ENCODE results near the gene ZNF804A.

Gene ZNF804A

DNA sequence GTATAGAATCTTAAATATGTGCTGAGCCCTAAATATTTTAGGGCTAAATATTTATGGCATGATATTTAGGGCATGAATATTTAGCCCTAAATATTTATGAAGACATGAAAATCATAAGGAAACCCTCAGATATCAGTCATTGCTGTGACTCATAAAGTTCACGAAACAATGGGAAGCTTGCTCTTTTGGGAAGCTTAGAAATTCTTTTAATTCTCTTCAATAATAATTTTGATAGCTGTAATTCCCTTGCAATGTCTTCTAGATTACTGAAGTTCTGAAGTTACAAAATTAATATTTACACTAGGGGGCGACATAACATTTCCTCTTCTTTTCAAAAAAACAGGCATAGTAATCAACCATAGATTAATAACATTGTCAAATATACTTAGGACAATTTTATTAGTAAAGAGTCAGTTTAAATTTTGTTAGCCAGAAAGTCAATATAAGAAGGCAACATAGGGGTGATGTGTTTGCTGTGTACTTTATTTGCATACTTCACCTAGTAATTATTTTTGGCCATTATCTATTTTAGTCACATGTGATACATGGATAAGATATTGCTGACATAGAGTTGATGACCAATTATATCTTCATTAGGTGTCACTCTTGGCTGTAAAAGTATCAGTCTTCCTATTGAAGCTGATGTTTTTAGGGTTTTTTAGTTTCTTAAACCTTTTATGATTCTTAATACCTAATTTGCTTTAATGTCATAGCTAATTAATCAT lies 13.2 kb downstream of the ZNF804A start:
- DNase-seq (ENCODE audit: low read depth): peak; percentile 17

DNA sequence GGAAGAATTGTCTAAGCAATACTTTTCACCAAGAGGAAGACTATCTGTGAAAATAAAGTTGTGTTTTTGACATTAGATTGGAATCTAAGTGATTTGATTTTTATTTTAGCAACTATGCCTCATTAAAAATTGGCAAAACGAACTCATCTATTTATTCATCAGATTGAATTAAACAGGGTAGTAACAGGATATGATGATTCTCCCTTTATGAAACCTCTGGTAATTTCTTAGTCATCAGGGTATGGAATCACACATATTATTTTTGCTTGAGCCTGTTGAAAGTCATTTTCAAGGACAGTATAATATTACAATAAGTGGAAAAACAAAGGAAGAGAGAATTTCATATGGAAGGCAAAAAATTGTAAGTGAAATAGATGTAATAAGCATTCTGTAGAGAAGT lies 22.0 kb downstream of the ZNF804A start:
- DNase-seq (ENCODE audit: low read depth): peak; percentile 6

DNA sequence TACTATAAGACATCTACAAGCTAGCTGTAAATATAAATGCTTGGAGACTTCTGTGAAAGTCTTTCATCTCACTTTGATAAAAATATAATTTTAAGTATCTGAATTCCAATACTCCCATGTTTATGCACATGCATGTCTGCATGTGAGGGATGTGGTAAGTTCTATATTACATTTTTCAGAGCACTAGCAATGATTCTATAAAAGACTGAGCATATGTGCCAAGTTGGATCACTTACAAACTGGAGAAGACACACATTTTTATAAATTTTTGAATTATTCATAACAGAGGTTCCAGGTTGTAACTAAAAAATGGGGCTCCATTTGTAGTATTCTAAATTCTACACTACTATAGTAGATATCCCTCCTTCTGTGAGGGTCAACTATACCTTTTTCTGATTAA lies 26.0 kb downstream of the ZNF804A start:
- no peak for DNase-seq (ENCODE audit: low read depth)

DNA sequence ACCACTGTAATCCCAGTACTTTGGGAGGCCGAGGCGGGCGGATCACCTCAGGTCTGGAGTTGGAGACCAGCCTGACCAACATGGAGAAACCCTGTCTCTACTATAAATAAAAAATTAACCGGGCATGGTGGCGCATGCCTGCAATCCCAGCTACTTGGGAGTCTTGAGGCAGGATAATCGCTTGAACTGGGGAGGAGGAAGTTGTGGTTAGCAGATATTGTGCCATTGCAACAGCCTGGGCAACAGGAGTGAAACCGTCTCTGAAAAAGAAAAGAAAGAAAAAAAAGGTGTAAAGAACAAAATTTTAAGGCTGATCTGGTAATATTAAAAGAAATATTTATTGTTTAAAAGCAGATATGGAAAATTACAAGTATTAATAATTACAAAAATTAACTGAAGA lies 29.7 kb downstream of the ZNF804A start:
- DNase-seq (ENCODE audit: low read depth): no peak

GRCh38 chr2:184633726-184634125 lies 35.4 kb downstream of the ZNF804A start:
- no peak for DNase-seq (ENCODE audit: low read depth)

DNA sequence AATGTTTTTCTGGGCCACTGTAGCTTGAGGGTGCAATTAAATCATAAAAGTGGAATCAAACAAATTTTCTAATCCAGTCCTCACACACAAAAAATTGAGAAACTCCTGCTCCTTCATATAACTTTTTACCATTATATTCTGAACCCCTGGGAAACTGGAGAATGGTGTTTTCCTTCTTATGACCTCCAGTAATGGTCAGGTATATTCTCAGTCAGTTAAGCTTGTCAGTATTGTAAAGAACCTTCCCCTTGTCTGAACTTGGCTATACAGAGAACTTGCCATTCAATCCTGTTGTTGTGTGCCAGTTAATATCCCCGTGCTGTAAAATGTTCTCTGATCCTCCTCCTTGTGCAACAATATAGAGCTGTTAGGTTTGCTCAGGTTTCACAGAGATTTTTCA lies 39.5 kb downstream of the ZNF804A start:
- DNase-seq (ENCODE audit: low read depth): no peak

DNA sequence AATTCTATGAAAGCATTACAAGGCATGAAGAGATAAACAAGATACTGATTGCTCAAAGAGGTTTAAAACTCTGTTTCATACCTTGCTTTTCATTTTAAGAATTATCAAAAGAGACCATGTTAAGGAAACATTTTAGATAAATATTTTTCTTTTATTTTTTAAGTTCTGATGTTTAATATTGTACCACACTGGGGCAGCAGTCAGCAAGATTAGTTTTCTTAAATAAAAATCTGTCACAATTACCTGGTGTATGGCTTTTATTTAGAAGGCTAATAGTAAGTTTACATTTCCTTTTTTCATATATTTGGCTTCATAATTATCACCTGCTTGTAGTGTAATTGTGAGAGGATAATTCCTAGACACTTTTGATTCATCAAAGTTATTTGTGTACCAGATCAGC lies 46.4 kb downstream of the ZNF804A start:
- DNase-seq (ENCODE audit: low read depth): peak; percentile 3

DNA sequence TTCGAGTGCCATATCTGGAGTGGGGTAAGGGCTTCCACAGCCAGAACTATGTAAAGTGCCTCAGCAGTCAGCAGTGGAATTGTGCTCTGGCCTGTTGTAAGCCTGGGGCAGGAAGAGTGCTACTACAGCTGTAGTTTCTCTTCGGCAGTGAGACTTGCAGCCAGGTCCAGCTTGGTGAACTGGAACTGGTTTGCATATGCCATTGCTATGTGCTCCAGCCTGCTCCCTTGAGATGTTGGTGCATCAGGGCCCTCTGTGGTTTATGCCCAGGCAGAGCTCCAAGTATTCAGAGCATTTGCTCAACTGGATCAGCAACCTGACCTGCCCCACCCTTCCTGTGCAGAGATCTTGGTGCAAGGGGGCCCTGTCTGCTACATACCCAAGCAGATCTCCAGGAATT lies 47.8 kb downstream of the ZNF804A start:
- DNase-seq (ENCODE audit: low read depth): peak; percentile 78

- DNase-seq (ENCODE audit: low read depth): no peak
These were observed 48.3 kb downstream of the ZNF804A start for GRCh38 chr2:184646593-184646992.

DNA sequence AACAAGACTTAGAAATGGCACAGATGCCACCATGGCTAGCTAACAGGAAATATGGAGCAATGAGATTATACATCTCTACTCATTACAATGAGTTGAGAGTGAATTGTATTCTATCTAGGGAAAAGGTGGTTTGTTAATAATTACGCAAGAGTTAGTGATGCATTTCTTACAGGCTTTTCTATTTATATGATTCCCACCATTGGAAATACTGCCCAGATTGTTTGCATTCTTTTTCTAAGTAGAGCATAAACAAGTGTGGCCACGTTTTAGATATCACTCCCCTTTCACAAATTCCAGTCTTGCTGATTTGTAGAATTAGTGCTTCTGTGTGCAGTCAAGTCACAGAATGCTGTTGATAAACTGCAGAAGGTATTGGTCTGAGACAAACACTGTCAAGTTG lies 56.6 kb downstream of the ZNF804A start:
- peak; percentile 78 for DNase-seq (ENCODE audit: low read depth)

GRCh38 chr2:184677171-184677570 lies 78.8 kb downstream of the ZNF804A start:
- DNase-seq (ENCODE audit: low read depth): no peak

DNA sequence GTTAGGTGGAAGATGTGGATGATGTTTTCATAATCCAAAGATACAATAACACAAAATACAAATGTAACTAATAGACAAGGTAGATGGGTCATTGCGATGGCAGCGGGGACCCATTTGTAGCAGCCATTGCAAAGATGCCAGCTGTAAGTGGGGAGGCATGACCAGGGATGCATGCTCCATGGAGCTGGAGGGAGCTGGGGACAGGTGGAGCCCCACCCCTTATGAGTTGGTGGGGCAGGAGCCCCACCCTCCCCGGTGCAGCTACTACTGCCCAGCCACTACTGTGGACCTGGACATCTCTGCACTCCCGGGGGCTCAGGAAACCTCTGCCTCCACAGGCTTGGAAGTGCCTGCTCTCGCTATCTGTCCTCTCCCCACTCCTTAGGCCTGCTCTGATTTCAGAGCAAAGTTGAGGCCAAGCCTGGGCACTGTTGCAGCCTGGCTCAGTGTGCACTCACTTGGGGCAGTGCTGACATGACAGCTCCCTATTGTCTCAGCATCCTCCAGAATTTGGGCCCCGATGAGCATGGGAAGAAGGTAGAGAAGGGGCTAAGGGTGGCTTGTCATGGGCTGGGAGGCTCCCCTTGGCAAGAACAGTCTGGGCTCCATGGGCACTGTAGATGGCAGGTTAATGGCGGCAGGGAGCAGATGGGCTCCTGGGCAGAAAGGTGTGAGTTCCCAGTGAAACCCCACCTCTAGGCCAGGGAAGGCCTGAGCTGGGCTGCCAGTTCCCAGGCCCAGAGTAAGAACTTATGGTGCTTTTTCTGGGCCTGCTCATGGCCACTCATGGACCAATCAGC lies 81.1 kb downstream of the ZNF804A start:
- no peak for DNase-seq (ENCODE audit: low read depth)

DNA sequence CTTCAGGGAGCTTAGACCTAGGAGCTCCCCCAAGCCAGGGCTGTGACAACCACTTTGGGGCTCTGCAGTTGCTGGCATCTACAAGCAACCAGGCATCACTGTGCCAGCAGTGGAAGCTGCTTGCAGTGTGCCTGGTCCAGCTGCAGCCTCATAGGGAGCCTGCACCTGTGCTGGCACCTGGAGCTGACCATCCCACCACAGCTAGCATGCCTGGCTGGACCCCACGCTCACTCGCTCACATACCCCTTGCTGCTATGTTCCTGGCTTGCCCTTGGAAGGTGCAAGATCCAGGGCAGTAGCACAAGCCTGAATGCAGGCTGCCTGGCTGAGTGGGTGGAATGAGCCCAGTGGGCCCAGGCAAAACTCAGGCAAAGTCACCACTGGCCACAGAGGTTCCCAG lies 82.5 kb downstream of the ZNF804A start:
- DNase-seq (ENCODE audit: low read depth): no peak

DNA sequence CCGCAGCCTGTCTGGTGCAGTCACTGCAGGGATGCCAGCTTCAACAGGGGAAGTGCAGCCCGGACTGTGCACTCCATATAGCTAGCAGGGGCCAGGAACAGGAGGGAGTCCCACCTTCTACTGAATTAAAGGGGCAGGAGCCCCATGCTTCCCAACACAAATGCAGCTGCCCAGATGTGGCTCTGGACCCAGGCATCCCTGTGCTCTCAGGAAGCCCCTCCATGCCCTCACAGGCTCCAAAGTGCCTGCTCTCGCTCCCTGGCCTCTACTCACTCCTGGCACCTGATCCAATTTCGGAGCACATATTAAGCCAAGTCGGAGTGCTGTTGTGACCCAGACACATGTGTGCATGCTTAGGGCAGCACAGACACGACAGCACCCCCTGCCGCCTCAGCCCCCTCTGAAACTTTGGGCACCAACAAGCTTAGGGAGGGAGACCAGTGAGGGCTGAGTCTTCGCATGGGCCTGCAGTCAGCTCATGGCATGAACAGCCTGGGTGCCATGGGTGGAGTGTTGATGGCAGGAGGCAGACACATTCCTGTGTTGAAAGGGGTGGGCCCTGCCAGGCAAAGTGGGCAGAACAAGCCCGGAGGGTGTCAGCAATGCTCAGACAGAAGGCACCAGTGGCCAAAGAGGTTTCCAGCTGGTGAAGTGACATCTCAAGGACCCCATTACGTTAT lies 83.5 kb downstream of the ZNF804A start:
- DNase-seq (ENCODE audit: low read depth): no peak

- DNase-seq (ENCODE audit: low read depth): no peak
These were observed 85.6 kb downstream of the ZNF804A start for GRCh38 chr2:184683911-184684310.

DNA sequence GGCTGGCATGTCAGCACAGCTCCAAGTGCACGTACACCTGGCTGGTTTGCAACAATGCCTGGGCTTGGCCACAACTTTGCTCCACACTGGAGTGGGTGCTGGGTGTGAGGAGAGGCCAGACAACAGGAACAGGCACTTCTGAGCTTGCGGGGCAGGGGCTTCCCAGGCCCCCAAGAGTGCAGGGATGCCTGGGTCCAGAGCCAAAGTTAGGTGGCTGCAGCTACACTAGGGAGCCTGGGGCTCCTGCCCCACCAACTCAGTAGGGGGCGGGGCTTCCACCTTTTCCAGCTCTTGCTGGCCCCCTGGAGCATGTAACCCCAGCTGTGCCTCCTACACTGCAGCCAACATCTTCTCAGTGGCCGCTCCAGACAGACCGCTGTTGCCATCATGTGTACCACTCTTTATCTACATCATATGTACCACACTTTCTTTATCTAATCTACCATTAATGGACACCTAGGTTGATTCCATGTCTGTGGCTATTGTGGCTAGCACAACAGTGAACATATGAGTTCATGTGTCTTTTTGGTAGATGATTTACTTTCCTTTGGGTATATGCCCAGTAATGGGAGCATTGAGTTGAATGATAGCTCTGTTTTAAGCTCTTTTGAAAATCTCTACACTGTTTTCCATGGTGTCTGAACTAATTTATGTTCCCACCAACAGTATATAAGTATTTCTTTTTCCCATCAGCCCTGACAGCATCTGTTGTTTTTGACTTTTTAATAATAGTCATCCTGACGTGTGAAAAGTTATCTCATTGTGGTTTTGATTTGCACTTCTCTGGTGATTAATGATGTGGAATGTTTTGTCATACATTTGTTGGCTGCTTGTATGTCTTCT lies 87.9 kb downstream of the ZNF804A start:
- no peak for DNase-seq (ENCODE audit: low read depth)

DNA sequence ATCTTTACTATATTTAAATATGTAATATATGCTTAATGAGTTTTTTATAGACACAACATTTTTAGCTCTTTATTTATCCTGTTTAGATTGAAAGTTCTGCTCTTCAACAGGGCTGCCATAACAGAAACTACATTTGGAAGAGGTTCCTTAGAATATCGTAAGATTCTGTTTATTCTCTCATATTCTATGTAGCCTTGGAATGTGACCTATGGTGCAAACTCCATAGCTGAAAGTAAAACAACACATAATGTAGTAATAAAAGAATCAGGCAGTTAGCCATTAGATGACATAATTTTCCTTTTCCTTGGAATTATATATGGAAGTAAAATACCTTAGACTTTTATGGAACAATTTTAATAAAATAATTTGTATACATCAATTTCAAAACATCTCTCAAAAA lies 91.3 kb downstream of the ZNF804A start:
- peak; percentile 5 for DNase-seq (ENCODE audit: low read depth)

GRCh38 chr2:184692141-184692734 lies 93.9 kb downstream of the ZNF804A start:
- peak; percentile 83 for DNase-seq (ENCODE audit: low read depth)

DNA sequence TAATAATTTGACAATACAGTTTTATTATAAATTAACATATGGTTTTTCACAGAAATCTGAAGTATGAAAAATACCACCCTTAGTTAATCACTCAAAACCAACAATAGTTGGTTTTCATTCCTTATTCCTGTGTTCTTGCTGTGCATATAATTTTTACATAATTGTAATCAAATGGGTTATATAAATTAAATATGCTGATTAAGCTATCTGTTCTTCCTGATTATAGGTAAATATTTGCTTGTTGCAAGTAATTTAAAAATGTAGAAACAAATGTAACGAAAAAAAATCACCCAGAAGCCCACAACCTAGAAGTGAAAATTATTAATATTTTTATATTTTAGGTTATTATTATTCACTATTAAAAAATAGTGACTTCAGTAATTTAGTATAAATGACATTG lies 98.3 kb downstream of the ZNF804A start:
- DNase-seq (ENCODE audit: low read depth): no peak

GRCh38 chr2:184698476-184698875 lies 100.1 kb downstream of the ZNF804A start:
- DNase-seq (ENCODE audit: low read depth): no peak

DNA sequence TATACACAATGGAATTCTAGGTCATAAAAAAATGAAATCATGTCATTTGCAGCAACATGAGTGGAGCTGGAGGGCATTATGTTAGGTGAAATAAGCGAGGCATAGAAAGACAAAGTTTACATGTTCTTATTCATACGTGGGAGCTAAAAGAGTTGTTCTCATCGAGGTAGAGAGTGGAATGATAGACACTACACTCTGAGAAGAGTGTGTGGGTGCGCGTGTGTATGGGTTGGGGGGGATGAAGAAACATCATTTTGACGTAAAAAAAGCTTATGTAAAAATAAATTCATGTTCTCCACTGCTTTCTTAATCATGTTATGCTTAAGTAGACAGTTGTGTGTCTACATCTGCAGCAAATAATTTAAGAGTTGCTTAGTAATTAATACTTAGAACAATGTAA lies 123.6 kb downstream of the ZNF804A start:
- no peak for DNase-seq (ENCODE audit: low read depth)

GRCh38 chr2:184727813-184728212 lies 129.5 kb downstream of the ZNF804A start:
- DNase-seq (ENCODE audit: low read depth): no peak

Measured in fibroblast of gingiva (primary cell).